HG02840 (cell line): ENCODE data around the gene HLCS.

Source experiments
- ATAC-seq: cut with Tn5 transposase; IDR thresholded peaks from one replicate; pipeline ENCODE4 v1.9.1; 2021; ENCODE audit warnings: mild to moderate bottlenecking, moderate library complexity, moderate number of reproducible peaks; ENCODE audit not compliant: unreplicated experiment, low FRiP score

The HLCS gene

DNA sequence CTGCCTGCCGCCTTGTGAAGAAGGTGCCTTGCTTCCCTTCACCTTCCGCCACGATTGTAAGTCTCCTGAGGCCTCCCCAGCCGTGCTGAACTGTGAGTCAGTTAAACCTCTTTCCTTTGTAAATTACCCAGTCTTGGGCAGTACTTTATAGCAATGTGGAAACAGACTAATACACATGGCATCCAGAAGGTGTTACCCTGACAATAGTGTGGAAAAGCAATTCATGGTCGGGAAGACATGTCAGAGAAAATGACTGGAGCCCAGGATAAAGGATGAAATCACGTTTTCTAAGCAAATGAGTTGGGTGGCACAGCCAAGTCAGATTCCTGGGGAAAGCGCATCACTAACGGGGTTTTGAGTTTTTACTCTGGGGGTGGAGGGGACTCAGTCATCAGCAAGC, 76.4 kb downstream of the HLCS start:
- ATAC-seq: no peak

DNA sequence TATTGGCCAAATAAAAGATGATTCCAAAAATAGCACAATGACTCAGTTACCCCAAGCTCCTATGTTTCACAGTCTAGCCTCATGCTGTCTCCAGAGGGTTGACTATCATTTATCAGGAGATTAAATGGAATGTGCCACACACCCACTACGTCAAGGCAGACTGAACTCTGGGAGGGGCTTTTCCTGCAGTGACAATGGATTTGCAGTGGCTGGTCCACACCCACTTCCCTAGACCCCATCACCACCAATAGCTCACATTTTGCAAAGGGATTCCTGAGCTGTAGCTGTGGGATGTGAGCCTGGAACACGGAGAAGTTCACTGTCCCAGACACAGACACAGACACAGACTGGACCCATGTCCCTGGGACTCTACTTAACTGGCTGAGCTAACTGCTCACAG, 77.1 kb downstream of the HLCS start:
- no peak for ATAC-seq

DNA sequence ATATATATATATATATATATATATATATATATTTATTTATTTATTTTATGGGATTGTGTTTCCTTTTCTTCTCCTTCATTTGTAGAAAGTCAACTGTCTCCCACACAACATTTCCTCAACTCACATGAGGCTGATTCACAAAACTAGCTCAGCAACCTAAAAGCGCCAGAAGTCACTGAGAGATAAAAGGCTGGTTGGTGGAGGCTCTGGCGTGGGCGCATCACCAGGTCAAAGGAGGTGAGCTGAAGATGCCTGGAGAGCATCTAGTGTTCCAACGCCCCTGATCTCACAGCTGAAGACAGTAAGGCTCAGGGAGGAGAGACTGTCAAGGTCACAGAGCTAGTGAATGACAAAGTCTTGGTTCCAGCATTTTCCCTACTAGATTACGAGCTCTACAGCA, 78.0 kb downstream of the HLCS start:
- ATAC-seq: no peak

DNA sequence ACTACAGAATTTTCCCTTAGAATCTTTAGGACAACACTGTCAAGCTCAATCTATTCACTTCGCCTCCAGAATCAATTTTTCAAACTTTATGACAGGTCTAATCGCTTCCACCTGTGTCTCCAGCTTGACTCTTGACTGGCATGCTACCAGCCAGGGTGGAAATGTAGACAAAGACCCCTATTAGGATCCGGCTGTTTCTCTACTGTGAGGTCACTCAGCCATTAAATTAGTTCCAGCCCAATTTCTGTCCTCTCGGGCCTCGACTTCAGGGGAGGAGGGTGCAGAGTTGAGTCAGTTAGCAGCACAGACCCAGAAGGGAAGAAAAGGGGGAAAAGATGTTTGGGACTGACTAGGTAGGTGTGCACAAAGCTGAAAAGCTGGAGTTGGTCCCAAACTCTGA, 78.5 kb downstream of the HLCS start:
- no peak for ATAC-seq

DNA sequence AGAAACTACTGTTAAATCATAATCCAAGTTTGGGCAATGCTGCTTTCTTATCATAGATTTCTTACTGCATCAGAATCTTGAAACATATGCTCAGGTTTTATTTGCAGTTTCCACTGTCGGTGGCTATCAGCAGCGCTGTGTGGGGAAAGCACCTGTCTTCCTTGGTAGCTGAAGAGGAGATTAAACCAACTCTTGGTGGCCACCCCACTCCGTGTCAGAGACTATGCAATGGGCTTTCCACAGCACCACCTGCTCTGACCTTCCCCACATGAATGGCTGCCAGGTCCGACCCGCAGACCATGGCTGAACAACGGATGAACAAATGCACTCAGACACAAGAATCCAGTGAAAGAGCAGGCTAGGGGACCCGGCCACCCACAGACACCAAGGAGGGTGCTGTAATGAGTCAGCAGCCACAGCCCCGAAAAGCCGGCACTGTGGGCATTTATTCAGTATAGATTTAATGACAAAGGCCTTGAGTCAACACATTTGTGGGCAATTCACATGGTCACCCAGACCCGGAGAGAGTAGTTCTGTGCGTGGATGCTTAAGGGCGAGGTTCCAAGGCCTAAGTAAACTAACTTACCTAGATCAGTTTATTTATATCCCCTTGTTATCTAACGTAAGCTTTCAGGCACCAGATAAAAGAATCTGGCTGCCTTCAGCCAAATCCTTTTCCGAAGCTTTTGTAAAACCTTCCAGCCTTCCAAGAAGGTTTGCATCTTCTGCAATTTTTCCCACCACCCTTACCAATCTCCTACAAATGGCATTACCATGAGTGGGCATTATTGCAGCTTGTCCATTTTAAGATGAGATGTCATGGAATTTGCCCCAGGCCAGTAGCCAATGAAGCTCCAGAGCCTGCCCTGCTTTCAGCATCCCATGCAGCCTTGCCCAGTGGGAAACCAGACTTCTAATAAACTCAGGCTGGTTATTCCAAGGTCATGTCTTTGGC, 82.7 kb downstream of the HLCS start:
- ATAC-seq: no peak

- no peak for ATAC-seq
Observed at GRCh38 chr21:36882776-36883175, 83.7 kb downstream of the HLCS start.

DNA sequence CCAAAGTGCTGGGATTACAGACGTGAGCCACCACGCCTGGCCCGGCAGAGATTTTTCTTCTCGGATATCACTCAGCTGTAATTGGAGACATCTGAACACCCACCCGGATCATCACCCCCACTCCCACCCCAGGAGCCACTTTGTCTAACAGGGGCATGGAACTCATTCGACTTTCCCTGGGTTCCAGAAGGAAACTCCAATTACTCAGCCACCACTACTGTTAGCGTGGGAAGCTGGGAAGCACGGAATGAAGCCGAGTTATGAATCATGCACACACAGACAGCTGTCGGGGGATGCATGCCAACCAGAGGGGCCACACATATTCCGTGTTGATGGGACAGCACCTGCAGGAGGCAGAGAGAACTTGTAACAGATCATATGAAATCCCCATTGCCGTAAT, 85.2 kb downstream of the HLCS start:
- no peak for ATAC-seq

DNA sequence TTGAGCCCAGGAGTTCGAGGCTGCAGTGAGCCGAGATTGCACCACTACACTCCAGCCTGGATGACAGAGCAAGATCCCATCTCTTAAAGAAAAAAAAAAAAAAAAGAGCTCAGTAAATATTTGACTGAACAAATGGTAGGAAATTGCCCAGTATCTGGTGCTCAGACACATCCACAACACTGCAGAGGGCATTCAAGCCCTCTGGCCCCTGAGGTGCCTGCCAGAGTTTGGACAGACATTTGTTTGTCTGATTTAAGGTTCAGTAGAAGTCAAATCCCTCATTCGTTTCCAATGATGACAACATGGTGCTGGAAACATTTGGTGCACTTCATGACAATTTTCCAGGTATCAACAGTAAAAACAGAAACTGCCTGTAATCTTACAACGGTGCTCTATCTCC, 86.6 kb downstream of the HLCS start:
- ATAC-seq: no peak

- ATAC-seq: no peak
Observed at GRCh38 chr21:36877741-36878140, 88.7 kb downstream of the HLCS start.

DNA sequence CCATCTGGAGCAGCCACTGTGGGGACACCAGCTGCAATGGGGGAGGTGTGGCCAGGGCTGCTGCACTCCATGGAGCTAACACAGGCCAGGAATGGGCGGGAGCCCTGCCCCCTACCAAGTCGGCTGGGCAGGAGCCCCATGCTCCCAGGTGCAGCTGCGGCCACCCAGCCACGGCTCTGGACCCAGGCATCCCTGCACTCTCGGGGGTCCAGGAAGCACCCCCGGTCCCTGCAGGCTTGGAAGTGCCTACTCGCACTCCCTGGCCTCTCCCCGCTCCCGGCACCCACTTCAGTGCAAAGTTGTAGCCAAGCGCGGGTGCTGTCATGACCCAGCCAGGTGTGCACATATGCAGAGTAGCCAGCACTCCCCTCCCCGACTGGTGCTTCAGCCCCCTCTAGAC, 91.8 kb downstream of the HLCS start:
- no peak for ATAC-seq

GRCh38 chr21:36873513-36873912, 93.0 kb downstream of the HLCS start:
- ATAC-seq: no peak

- no peak for ATAC-seq
Observed at GRCh38 chr21:36867291-36867905, 99.1 kb downstream of the HLCS start.

DNA sequence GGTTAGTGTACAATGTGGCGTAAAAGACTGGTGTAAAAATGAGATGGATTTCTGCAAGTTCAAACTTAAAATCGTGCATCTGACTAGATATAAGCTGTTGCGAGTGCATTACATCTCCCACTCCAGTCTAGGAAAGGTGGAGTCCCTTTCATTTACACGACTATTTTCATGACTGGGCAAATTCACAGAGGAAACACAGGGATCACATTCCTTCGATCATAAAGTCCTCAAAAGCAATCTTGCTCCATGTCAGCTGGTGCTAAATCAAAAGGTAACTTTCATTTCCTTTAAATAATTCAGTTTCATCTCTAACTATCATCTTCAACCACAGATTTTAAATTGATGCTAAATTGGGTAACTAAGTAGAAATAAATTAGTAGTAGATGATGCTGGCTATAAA, 100.0 kb downstream of the HLCS start:
- no peak for ATAC-seq

DNA sequence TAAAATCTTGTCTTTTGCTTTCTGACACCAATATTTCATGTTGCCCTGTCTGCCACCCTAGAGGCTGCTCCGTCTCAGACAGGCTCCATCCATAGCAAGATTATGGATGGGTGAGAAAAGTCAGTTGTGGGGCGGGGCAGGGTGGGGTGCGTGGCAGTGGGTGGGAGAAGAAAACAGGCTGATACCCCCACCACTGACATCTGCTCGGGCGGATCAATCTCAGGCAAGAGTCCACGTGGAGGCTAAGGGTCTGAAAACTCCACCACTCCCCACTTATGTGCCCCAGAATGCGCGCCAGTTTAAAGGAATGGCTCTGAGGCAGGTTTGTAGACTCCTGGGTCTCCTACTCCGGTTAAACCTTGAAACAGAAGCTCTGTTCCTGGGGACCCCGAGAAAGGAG, 101.5 kb downstream of the HLCS start:
- no peak for ATAC-seq

DNA sequence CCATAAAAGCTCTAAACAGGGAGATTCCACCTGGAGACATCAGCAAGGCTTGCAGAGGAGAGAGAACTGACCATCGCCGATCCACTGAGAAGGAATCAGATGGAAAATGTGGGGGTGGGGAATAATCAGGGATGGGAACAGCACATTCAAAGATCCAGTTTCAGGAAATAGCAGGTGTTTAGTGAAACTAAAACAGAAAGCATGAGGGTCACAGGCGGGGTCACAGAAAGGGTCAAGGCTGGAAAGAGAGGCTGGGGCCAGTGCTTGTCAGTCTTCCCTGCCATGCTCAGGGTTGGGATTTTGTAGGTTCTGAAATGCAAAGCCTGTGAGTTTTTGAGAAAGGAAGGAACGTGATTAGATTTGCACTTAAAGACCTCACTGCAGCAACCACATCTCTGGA, 103.2 kb downstream of the HLCS start:
- no peak for ATAC-seq

DNA sequence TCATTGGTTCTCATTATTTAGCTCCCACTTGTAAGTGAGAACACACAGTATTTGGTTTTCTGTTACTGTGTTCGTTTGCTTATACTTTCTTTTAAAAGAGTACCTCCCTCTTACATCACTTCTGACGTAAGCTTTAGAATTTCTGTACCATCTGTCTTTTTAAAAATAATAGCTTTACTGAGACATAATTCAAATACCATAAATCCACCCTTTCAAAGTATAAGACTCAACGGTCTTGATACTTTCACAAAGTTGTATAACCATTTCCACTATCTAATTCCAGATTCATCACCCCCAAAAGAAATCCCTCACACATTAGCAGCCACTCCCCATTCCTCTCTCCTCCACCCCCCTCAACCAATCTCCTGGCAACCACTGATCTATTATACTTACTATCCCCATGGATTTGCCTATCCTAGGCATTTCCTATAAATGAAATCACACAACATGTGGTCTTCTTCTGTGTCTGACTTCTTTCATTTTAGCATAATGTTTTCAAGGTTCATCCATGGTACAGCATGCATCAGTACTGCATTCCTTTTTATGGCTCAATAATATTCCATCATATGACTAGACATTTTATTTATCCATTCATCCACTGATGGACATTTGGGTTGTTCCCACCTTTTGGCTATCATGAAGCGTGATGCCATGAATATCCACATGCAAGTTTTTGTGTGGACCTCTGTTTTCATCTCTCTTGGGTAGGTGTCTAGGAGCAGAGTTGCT, 104.7 kb downstream of the HLCS start:
- ATAC-seq: no peak

GRCh38 chr21:36860736-36861594, 105.5 kb downstream of the HLCS start:
- no peak for ATAC-seq

DNA sequence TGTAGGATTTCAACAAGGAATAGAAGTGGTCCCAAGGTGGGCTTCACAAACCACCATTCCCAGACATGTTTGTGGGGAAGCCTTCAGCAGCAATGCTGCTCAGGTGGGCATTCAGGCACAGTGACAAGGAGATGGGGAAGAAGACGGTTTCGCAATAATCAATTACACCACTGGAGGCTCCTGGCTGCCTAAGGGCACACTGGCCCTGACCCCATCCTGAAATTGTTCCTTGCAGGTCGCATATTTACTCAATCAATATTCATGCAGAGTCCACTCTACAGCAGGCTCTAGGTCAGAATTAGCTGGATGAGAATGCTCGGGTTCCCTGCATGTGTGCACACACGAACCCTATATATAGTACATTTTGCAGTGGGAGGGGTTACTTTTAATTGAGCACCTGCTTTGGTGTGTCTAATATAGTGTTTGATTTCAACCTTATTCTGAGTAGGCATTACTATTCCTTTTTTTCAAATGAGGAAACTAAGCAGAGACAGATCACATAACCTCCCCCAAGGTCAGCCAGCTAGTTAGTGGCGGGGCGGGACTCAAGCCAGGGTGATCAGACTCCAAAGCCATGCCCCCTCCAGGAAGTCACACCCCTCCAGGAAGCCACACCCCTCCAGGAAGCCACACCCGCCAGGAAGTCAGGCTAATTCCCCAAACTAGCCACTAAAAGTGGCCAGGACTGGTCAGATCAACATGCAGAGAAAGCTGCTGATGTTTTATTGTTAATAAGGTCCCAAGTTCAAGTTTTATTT, 106.5 kb downstream of the HLCS start:
- ATAC-seq: no peak

DNA sequence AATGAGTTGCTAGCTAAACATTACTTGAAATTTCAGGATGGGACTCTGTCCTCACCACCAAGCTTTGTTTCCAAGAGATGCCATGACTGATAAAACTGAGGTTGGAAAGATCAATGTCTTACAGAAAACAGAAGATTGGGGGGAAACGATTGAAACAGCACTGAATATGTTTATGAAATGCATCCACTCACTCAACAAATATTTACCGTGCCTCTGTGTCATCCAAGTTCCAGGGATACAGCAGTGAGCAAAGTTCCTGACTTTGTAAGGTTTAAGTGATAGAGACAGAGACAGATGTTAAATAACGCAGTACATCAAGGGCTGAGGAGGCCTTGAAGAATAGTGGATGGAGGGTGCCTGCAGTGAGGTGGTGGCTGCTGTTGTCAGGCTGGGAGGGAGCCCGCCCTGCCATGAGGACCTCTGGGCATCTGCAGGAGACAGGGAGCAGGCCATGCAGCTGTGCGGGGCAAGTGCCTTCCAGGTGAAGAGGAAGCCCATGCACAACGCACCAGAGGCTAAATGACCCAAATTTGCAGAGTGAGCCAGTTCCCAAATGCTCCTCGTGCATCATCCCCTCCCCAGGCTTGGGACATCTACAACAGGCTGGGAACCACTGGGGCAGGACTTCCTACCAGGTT, 108.0 kb downstream of the HLCS start:
- ATAC-seq: no peak
